NCI-H345 treated with DMSO at 0.1 percent for 48 hours (cell line): Measurements from ENCODE around the gene SLC26A6.

Experiments used
- DNase-seq: peaks from one replicate; lab custom pipeline; 2025; ENCODE audit not compliant: unreplicated experiment; lab: John Stamatoyannopoulos, UW

The SLC26A6 gene, protein sequence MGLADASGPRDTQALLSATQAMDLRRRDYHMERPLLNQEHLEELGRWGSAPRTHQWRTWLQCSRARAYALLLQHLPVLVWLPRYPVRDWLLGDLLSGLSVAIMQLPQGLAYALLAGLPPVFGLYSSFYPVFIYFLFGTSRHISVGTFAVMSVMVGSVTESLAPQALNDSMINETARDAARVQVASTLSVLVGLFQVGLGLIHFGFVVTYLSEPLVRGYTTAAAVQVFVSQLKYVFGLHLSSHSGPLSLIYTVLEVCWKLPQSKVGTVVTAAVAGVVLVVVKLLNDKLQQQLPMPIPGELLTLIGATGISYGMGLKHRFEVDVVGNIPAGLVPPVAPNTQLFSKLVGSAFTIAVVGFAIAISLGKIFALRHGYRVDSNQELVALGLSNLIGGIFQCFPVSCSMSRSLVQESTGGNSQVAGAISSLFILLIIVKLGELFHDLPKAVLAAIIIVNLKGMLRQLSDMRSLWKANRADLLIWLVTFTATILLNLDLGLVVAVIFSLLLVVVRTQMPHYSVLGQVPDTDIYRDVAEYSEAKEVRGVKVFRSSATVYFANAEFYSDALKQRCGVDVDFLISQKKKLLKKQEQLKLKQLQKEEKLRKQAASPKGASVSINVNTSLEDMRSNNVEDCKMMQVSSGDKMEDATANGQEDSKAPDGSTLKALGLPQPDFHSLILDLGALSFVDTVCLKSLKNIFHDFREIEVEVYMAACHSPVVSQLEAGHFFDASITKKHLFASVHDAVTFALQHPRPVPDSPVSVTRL

DNA sequence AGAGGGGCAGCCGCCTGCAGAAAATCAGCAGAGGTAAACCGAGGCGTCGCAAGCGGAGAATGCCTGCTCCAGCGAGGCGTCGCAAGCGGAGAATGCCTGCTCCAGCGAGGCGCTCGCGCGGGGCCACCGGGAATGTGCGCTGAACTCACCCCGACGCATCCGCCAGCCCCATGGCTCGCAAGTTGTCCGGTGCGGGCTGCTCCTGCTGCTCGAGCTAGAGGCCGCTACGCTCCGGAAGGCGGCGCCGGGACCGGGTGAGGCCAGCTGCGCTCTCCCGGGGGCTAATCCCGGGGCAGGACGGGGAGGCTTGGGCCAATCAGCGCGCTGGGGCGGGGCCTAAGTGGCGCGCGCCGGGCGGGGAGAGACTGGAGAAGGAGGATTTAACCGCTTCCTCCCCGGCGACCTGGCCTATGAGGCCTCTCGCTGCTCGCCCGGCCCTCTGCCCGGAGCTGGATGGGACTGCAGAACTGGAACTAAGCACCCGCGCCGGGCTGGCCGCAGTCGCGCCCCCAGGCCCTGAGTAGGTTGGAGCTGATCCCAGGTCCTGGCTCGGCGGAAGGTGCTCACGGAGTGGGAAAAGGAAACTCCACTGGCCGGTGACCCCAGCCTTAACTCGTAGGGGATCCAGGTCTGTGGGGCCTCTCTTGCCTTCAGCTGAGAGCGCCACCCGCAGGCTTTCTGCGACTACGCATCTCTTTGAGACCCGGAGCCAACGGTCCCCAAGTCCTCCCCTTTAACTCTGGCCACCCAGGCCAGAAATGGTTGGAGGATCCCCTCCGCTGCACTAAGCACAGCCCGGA lies at the start of gene SLC26A6:
TSS of gene SLC26A6 (minus strand) at position 240 of the 800 bp plus-strand sequence. CDS start at position 172, 68 bp downstream.
- peak; percentile 39 for DNase-seq

GRCh38 chr3:48684480-48685143 lies 49.4 kb upstream of the SLC26A6 start:
- DNase-seq: no peak

GRCh38 chr3:48684054-48684349 lies 48.7 kb upstream of the SLC26A6 start:
- no peak for DNase-seq

- DNase-seq: no peak
These were observed 47.5 kb upstream of the SLC26A6 start for GRCh38 chr3:48682786-48683185.

DNA sequence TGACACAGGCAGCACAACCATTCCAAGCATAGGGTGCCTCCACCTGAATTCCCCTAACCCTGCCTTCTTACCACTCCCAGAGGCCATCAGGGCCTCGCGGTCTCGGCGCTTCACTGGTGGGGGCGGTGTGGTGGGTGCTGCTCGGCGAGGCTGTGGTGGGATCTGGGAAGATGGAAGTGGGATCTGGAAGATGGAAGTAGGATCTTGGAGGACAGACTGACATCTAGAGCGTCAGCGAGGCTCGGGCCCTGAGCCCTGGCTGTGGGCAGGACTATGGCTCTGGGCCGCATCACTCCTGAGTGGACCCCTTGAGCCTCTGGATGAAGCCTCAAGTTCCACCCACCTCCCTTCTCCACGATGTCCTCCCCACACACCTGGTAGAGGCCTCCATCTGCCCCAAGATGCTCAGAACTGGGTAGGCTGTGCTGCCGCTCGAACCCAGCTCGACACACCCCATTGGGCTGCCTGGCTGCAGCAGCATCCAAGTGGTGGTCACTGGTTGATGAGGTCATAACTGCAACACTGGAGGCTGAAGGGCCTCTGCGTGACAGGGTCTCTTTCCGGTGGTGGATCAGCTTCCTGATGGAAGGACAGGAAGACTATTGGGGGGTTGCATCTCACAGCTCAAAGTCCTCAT lies 46.8 kb upstream of the SLC26A6 start:
- no peak for DNase-seq

DNA sequence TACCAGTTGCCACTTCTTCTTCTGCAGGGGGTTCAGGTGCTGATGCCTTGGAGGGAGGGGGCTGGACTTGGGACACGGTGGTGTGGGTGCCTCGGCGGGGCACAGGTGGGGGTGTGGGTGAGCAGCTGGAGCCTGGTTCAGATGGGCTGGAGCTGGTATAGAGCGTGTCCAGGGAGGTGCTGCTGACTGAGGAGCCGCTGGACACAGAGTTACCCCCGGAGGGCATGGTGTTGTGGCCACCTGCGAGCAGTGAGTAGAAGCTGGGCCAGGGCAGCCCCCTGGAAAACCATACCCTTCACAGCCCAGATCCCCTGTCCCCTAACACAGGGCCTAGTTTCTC lies 46.2 kb upstream of the SLC26A6 start:
- DNase-seq: no peak

- no peak for DNase-seq
These were observed 45.7 kb upstream of the SLC26A6 start for GRCh38 chr3:48680811-48681540.

DNA sequence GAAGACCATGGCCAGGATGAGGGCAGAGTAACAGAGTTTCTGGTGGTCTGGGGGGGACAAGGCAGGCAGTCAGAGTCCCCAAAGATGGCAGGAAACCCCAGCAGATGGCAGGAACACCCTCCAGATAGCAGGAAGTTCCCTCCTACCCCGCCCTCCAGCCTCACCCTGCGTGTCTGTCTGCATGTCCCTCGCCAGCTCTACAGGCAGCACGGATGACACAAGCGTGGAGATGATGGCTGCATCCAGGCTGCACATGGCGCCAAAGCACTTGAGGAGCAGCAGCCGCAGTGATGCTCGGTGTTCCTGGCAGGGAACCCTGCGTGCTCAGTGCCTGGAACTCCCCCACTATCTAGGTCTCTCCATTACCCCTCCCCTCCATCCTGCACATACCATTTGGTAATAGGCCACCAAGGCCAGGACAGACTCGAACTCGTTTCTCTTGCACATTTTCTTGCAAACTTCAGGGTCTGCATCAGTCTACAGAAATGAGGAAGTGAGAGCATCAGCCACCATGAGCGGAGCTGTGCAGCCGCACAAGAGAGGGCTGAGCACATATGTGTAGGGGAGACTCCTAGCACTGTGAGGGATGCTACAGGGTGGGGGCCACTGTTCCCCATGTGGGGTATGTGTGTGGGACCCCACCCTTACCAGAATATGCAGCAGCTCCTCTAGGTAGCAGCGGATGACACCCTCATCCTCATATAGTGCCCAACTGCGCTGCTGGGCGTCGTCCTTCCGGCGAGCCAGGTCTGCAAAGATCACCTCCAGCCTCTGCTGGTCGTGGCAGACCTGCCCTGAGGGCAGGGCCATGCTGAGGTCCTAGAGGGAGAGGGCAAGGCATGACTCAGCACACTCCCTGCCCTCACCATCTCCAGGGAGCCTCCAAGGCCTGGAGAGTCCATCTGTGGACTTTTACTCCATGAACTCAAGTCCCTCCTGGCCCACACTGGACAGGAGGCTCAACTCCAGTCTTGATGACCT lies 44.4 kb upstream of the SLC26A6 start:
- DNase-seq: no peak

GRCh38 chr3:48678566-48679380 lies 43.5 kb upstream of the SLC26A6 start:
- no peak for DNase-seq

GRCh38 chr3:48678056-48678455 lies 42.8 kb upstream of the SLC26A6 start:
- DNase-seq: no peak

DNA sequence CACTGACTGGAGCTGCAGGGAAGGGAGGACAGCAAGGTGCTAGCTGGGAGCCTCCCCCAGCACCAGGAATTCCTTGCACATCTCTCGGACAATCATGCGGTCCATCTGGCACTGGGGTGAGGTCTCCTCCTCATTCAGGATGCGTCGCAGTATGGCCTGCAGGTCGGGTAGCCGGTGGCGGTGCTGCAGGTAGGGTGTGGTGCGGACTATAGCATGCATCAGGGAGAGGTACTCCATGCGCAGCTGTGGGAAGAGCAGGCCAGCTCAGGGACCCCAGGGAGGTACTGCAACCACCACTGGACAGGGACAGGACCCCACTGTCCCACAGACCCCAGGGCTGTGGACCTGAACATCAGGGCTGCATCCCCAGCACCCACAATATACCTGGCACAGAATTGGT lies 39.2 kb upstream of the SLC26A6 start:
- DNase-seq: no peak

DNA sequence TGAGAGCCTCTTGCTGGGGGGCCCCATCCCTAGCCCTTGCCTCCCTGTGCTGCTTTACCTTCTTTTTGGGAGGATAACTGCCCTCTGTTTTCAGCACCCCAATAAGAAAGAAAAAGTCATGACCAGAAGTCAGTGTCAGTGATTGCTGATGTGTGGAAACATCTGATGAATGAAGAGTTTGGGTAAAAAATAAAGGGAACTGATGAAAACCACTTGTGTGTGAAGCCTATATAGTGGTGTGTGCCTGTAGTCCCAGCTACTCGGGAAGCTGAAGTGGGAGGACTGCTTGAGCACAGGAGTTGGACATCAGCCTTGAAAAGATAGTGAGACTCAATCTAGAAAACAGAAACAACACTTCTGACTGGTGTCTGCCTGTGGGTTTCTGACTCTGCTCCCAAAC lies 37.3 kb upstream of the SLC26A6 start:
- no peak for DNase-seq

DNA sequence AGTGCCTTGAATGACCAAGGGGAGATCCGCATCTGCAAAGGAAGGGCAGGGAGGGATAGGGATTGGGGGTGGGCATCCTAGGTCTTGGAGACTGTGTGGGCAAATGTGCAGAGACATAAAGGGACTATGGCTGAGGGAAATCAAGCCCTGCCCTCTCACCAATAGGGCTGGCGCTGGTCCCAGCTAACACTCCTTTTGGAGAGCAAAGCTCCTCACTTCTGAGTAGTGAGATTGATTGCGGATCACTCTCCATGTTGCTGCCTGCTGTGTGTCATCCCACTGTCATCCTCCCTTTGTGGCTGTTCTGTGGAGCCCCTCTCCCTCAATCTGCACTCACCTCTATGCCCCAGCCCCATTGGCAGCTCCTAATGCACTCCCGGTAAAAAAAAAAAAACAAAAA lies 29.7 kb upstream of the SLC26A6 start:
- DNase-seq: no peak

DNA sequence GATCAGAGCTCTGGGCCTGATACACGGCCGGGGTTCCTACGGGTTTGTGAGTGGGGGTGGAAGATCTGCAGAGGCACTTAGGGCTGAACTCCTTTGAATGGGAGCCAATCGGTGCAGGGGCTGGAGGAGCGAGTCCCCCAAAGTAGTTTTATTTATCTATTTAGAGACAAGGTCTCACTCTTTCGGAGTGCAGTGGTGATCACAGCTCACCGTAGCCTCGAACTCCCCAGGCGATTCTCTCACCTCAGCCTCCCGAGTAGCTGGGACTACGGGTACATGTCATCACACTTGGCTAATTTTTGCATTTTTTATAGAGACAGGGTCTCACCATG lies 29.0 kb upstream of the SLC26A6 start:
- no peak for DNase-seq

GRCh38 chr3:48663489-48664312 lies 28.4 kb upstream of the SLC26A6 start:
- peak; percentile 87 for DNase-seq

GRCh38 chr3:48662753-48663488 lies 27.7 kb upstream of the SLC26A6 start, which contains the start of gene CELSR3:
Gene CELSR3 (minus strand): TSS chr3:48662886. CDS start chr3:48662634, 252 bp downstream.
- peak; percentile 72 for DNase-seq
